Measurements from ENCODE around the gene UBL5.

UBL5 gene

DNA sequence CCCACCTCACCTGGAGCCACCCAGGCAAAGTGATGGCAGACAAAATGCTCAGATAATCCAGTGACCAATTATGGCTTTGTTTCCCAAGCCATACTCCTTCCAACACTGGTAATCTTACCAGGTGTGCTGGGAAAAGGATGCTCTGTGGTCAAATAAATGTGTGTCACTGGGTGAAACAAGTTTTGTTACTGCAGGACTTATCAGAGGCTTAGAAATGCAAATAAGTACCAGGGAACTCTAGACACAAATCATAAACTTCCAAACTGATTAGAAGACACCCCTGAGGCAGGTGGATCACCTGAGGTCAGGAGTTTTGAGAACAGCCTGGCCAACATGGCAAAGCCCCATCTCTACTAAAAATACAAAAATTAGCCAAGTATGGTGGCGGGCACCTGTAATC, 33.8 kb downstream of the UBL5 start:
- Histone ChIP-seq H3K27me3 (ENCODE audit: insufficient read depth, low read depth, severe bottlenecking) (no peaks in the 10 kb centered on the region), H3K36me3 (peaks cover 26% of the 10 kb centered on the region), H3K9me3 (ENCODE audit: severe bottlenecking) (no peaks in the 10 kb centered on the region), H3K27ac (no peak overlapping the region), H3K4me3 (ENCODE audit: low read depth, low read length) (no peak overlapping the region)
- DNase-seq: no peak
- TF ChIP-seq, protein P1, sequence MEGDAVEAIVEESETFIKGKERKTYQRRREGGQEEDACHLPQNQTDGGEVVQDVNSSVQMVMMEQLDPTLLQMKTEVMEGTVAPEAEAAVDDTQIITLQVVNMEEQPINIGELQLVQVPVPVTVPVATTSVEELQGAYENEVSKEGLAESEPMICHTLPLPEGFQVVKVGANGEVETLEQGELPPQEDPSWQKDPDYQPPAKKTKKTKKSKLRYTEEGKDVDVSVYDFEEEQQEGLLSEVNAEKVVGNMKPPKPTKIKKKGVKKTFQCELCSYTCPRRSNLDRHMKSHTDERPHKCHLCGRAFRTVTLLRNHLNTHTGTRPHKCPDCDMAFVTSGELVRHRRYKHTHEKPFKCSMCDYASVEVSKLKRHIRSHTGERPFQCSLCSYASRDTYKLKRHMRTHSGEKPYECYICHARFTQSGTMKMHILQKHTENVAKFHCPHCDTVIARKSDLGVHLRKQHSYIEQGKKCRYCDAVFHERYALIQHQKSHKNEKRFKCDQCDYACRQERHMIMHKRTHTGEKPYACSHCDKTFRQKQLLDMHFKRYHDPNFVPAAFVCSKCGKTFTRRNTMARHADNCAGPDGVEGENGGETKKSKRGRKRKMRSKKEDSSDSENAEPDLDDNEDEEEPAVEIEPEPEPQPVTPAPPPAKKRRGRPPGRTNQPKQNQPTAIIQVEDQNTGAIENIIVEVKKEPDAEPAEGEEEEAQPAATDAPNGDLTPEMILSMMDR (IDR thresholded peaks at IDR 0.05; ENCODE audit: low read depth, low read length): no peak

DNA sequence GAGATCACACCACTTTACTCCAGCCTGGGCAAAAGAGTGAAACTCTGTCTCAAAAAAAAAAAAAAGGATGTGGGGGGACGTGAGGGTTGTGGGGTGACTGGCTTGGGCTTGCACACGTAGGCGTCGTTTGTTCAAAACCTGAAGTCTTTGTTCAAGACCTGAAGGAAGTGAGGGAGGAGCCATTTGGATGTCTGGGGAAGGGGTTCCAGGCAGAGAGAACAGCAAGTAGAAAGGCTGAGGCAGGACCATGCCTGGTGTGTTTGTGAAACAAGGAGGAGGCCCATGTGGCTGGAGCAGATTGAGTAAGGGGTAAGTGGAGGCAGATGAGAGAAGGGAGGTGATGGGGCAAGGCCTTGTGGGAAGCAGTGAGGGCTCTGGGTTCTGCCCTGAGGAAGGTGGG, 35.2 kb downstream of the UBL5 start:
- Histone ChIP-seq H3K27me3 (ENCODE audit: insufficient read depth, low read depth, severe bottlenecking) (no peaks in the 10 kb centered on the region), H3K4me3 (ENCODE audit: low read depth, low read length) (no peak overlapping the region), H3K9me3 (ENCODE audit: severe bottlenecking) (no peaks in the 10 kb centered on the region), H3K27ac (no peak overlapping the region), H3K36me3 (peaks cover 15% of the 10 kb centered on the region)
- TF ChIP-seq, protein P1 (IDR thresholded peaks at IDR 0.05; ENCODE audit: low read depth, low read length): no peak
- no peak for DNase-seq

DNA sequence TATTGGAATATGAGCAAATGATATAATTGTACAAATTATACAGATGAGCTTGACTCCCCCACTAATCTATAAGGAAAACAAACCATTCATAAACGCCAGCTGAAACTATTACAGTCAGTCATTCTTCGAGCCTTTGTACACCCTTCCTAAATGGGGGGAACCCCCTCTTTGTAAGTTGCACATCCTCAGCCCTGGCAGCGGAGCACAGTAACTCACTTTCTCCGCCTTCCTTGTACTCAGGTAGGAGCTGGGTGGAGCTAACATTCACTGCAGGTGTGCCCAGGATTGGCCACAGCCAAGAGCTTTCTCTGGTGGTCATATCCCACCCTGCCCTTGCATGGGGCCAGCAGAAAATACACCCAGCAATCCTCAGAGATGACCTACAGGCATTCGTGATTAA, 36.0 kb downstream of the UBL5 start:
- H3K27ac ChIP-seq: no peak overlapping the region
- H3K36me3 ChIP-seq: peaks cover 10% of the 10 kb centered on the region
- H3K9me3 ChIP-seq (ENCODE audit: severe bottlenecking): no peaks in the 10 kb centered on the region
- H3K27me3 ChIP-seq (ENCODE audit: insufficient read depth, low read depth, severe bottlenecking): no peaks in the 10 kb centered on the region
- H3K4me3 ChIP-seq (ENCODE audit: low read depth, low read length): no peak overlapping the region
- TF ChIP-seq, protein P1 (IDR thresholded peaks at IDR 0.05; ENCODE audit: low read depth, low read length): no peak
- DNase-seq: no peak

DNA sequence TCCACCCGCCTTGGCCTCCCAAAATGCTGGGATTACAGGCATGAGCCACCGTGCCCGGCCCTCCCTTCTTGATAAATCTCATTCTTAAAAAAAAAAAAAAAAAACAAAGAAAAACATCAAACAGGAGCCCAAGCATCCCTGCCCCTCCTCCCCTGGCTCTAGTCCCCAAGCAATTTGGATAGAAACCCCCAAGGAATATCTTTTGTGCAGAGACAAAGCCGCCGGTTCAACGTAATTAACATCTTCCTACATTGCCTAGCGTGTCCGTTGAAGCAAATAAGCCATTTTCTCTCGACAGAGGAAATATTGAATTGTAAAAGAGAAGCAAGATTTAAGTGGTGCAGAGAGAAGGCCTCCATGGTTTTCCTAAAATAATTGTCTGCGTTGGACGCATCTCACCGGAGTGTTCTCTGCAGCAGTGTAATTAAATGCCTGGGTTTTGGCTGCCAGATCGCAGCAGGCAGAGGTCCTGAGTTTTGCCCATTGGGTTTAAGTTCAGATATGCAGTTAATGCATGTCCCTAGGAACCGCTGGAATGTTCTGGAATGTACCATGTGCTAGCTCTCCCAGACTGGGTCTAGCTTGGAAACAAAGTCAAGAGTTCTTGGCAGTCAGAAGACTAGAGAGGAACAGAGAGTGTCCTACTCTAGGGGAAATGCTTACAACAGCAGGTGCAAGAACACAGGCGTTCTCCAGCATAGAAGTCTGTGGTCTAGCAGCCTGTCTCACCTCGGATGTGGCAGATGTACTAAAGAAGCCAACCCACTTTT, 38.2 kb downstream of the UBL5 start:
- H3K27me3 ChIP-seq (ENCODE audit: insufficient read depth, low read depth, severe bottlenecking): no peaks in the 10 kb centered on the region
- TF ChIP-seq, protein P1 (IDR thresholded peaks at IDR 0.05; ENCODE audit: low read depth, low read length): no peak
- H3K36me3 ChIP-seq: no peaks in the 10 kb centered on the region
- DNase-seq: no peak
- no peaks in the 10 kb centered on the region for H3K9me3 ChIP-seq (ENCODE audit: severe bottlenecking)
- no peak overlapping the region for H3K27ac ChIP-seq
- H3K4me3 ChIP-seq (ENCODE audit: low read depth, low read length): no peak overlapping the region

DNA sequence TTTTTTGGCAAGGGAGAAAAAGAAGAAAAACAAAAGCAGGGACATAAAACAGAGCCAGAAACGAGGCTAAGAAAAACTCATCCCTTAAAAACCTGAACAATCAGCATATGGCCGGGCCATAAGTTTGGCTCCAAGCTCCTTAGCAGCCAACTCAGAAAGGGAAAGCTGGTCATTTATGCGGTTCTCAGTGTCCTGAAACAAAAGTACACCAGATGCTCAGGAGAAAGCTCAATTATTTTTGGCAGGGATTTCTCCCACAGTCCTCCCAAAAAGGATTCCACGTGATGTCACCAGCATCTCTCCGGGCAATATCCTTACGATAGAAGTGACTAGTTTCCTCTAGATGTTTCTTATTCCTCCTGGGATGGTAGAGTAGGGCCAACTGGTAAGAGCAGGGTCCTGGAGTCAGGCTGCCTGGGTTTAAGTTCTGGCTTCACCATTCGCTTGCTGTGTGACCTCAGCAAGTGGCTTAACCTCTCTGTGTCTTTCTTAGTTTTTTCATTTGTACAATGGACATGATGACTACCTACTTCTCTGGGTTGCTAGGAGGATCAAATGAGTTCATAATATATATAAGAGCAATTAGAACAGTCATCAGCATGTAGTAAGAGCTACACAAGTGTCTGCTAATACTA, 41.4 kb downstream of the UBL5 start:
- TF ChIP-seq, protein P1 (IDR thresholded peaks at IDR 0.05; ENCODE audit: low read depth, low read length): no peak
- no peak overlapping the region for H3K27ac ChIP-seq
- no peaks in the 10 kb centered on the region for H3K27me3 ChIP-seq (ENCODE audit: insufficient read depth, low read depth, severe bottlenecking)
- H3K9me3 ChIP-seq (ENCODE audit: severe bottlenecking): no peaks in the 10 kb centered on the region
- DNase-seq: no peak
- no peak overlapping the region for H3K4me3 ChIP-seq (ENCODE audit: low read depth, low read length)
- no peaks in the 10 kb centered on the region for H3K36me3 ChIP-seq

All from WERI-Rb-1 (cell line).